Measurements from ENCODE around the gene LGR4. TPM values are rescaled to one million over a fixed set of nuclear protein-coding genes. Genes with fewer than 3 reads are reported as not detected.

LGR4 gene
- total and polyA plus RNA-seq, 3 donors from 2014 or later = 33.0 to 120 (median 95.9) TPM

DNA sequence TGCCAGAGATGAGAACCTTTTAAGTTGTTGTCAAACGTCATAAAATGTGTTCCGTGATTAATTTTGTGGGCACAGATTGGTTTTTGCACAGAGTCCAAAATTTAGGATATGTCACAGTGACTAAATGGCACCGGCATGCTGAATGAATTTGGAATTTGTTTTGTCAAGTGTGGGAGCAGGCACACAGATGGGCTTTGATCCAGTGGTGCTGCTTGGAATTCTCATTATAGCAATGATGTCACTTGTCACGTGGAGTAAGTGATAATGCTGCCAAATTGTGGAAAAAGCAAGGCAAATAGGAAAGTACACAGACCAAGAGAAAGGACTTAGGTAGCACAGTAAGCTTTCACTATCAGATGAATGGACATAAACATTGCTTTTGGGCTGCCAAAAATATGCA lies 42.0 kb upstream of the LGR4 start:
- H3K4me3 ChIP-seq = no peak overlapping the region
- intact Hi-C loops (cut with DNase I; ENCODE audit: low total_unique reads) = no loop called here
- no peaks in the 10 kb centered on the region for H3K36me3 ChIP-seq (ENCODE audit: low read depth, missing control alignments)
- no peaks in the 10 kb centered on the region for H3K9me3 ChIP-seq
- H3K27me3 ChIP-seq = no peaks in the 10 kb centered on the region
- DNase-seq = no peak
- no peak overlapping the region for H3K27ac ChIP-seq
- WGBS, 2 donors = 78 to 82% methylated on average over 4 of the region's 4 CpGs
- H3K4me1 ChIP-seq = no peaks in the 10 kb centered on the region
- TF ChIP-seq POLR2A (IDR thresholded peaks at IDR 0.05) = no peak
- TF ChIP-seq, protein P1, sequence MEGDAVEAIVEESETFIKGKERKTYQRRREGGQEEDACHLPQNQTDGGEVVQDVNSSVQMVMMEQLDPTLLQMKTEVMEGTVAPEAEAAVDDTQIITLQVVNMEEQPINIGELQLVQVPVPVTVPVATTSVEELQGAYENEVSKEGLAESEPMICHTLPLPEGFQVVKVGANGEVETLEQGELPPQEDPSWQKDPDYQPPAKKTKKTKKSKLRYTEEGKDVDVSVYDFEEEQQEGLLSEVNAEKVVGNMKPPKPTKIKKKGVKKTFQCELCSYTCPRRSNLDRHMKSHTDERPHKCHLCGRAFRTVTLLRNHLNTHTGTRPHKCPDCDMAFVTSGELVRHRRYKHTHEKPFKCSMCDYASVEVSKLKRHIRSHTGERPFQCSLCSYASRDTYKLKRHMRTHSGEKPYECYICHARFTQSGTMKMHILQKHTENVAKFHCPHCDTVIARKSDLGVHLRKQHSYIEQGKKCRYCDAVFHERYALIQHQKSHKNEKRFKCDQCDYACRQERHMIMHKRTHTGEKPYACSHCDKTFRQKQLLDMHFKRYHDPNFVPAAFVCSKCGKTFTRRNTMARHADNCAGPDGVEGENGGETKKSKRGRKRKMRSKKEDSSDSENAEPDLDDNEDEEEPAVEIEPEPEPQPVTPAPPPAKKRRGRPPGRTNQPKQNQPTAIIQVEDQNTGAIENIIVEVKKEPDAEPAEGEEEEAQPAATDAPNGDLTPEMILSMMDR (IDR thresholded peaks at IDR 0.05) = no peak

DNA sequence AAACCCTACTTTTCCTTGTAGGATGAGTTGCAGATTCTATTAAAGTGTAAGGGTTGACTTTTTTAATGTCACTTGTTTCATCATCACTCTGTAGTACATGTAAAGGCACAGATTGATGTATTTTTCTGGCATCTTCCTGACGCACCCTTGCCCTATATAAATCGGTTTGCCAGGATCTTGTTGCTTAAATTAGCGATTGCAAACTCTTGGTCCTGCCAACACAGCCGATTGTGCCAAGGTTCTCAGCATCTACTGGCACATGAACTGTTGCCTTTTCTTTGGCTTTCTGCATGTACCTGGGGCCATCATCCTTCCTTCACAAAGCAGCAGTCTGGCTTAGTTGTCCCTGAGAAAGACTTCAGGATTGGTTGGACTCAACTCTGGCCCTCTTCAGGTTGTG lies 41.5 kb upstream of the LGR4 start:
- Histone ChIP-seq H3K9me3 (no peaks in the 10 kb centered on the region), H3K27me3 (no peaks in the 10 kb centered on the region), H3K4me1 (no peaks in the 10 kb centered on the region), H3K27ac (no peak overlapping the region), H3K36me3 (ENCODE audit: low read depth, missing control alignments) (no peaks in the 10 kb centered on the region), H3K4me3 (no peak overlapping the region)
- WGBS, 2 donors = 94 to 99% methylated on average over 4 of the region's 4 CpGs
- intact Hi-C loops (cut with DNase I; ENCODE audit: low total_unique reads) = no loop called here
- DNase-seq = no peak
- TF ChIP-seq, protein P1 (IDR thresholded peaks at IDR 0.05) = no peak
- no peak for TF ChIP-seq POLR2A (IDR thresholded peaks at IDR 0.05)

DNA sequence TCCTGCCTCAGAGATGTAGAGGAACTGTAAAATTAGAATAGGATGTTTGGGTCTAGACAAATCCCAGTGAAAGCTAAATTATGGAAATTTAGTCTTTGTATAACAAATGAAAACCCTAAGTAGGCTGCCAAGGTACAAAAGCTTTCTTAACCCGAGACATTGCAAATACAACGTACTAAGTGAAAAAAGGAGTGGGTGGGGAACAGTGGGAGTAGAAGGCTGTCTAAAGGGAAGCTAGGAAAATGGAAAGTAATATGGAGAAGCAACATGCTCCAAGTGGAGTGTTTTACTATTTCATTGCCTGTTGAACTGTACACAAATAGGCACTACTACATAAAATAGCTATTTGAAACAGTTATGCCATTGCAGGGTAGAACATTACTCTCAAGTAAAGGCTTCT lies 40.8 kb upstream of the LGR4 start:
- intact Hi-C loops (cut with DNase I; ENCODE audit: low total_unique reads) = no loop called here

GRCh38 chr11:27512238-27512637 lies 39.6 kb upstream of the LGR4 start:
- WGBS, 2 donors = 93 to 94% methylated on average over 3 of the region's 3 CpGs
- Histone ChIP-seq H3K4me1 (peaks cover 6% of the 10 kb centered on the region), H3K27ac (no peak overlapping the region), H3K9me3 (no peaks in the 10 kb centered on the region), H3K27me3 (no peaks in the 10 kb centered on the region), H3K4me3 (no peak overlapping the region), H3K36me3 (ENCODE audit: low read depth, missing control alignments) (no peaks in the 10 kb centered on the region)
- TF ChIP-seq POLR2A (IDR thresholded peaks at IDR 0.05) = no peak
- TF ChIP-seq, protein P1 (IDR thresholded peaks at IDR 0.05) = no peak
- intact Hi-C loops (cut with DNase I; ENCODE audit: low total_unique reads) = no loop called here
- DNase-seq = no peak

More for the DNA sequence above, 40.8 kb upstream of the LGR4 start:
- H3K27ac ChIP-seq = no peak overlapping the region
- no peaks in the 10 kb centered on the region for H3K36me3 ChIP-seq (ENCODE audit: low read depth, missing control alignments)
- no peak for TF ChIP-seq POLR2A (IDR thresholded peaks at IDR 0.05)
- TF ChIP-seq, protein P1 (IDR thresholded peaks at IDR 0.05) = no peak
- H3K27me3 ChIP-seq = no peaks in the 10 kb centered on the region
- no peaks in the 10 kb centered on the region for H3K9me3 ChIP-seq
- DNase-seq = no peak
- 78 to 90% methylated on average over 2 of the region's 2 CpGs for WGBS, 2 donors
- no peaks in the 10 kb centered on the region for H3K4me1 ChIP-seq
- no peak overlapping the region for H3K4me3 ChIP-seq

- no peak for TF ChIP-seq POLR2A (IDR thresholded peaks at IDR 0.05)
- TF ChIP-seq, protein P1 (IDR thresholded peaks at IDR 0.05) = no peak
- Histone ChIP-seq H3K4me3 (no peak overlapping the region), H3K27me3 (no peaks in the 10 kb centered on the region), H3K36me3 (ENCODE audit: low read depth, missing control alignments) (no peaks in the 10 kb centered on the region), H3K9me3 (no peaks in the 10 kb centered on the region), H3K27ac (no peak overlapping the region), H3K4me1 (peaks cover 16% of the 10 kb centered on the region)
- intact Hi-C loops (cut with DNase I; ENCODE audit: low total_unique reads) = no loop called here
- WGBS, 2 donors = 89 to 93% methylated on average over 4 of the region's 4 CpGs
- DNase-seq = no peak
Measured at GRCh38 chr11:27509908-27510307, 37.3 kb upstream of the LGR4 start.

Measured in testis (tissue), 3 donors.